Activated CD4-positive, alpha-beta T cell treated with anti-CD3 and anti-CD28 coated beads, Interleukin-2, amount 50 U/mL, for 16 hours (primary cell): Measurements from ENCODE around the gene UTP25.
"Not testable (repeated sequence)": the region's sequence is repeated elsewhere in the genome, so short reads cannot be mapped to it uniquely, and the experiment has no call there.

Experiments used
- DNase-seq: peaks from one replicate; pipeline ENCODE4 v3.0.0-alpha.2; 2020

UTP25 gene

GRCh38 chr1:209827384-209828262 lies at the start of gene UTP25:
UTP25 (plus strand) TSS chr1:209827972; CDS start chr1:209828064, 92 bp downstream.
- peak; percentile 96 for DNase-seq

GRCh38 chr1:209778102-209778501 lies 49.7 kb upstream of the UTP25 start:
- no peak for DNase-seq

- DNase-seq = no peak
Observed at GRCh38 chr1:209780268-209780667, 47.5 kb upstream of the UTP25 start.

- no peak for DNase-seq
Observed at GRCh38 chr1:209783386-209783785, 44.4 kb upstream of the UTP25 start.

GRCh38 chr1:209784265-209785169 lies 43.3 kb upstream of the UTP25 start, which contains the start of gene C1orf74:
C1orf74 (minus strand) TSS chr1:209784559; CDS start chr1:209783634, 925 bp downstream.
- peak; percentile 99 for DNase-seq

- DNase-seq = no peak
Observed at GRCh38 chr1:209785592-209785991, 42.2 kb upstream of the UTP25 start.

GRCh38 chr1:209786146-209786545 lies 41.6 kb upstream of the UTP25 start:
- no peak for DNase-seq

- no peak for DNase-seq
Observed at GRCh38 chr1:209787551-209787950, 40.2 kb upstream of the UTP25 start.

- peak; percentile 44 for DNase-seq
Observed at GRCh38 chr1:209789245-209789644, 38.5 kb upstream of the UTP25 start.

- no peak for DNase-seq
Observed at GRCh38 chr1:209790286-209791193, 37.2 kb upstream of the UTP25 start.

GRCh38 chr1:209791920-209792319 lies 35.9 kb upstream of the UTP25 start:
- DNase-seq = no peak

- DNase-seq = not testable (repeated sequence)
Observed at GRCh38 chr1:209793711-209794110, 34.1 kb upstream of the UTP25 start.

- DNase-seq = no peak
Observed at GRCh38 chr1:209797978-209798639, 29.7 kb upstream of the UTP25 start.

- no peak for DNase-seq
Observed at GRCh38 chr1:209800984-209801834, 26.6 kb upstream of the UTP25 start.

- no peak for DNase-seq
Observed at GRCh38 chr1:209802117-209802779, 25.5 kb upstream of the UTP25 start.

- DNase-seq = no peak
Observed at GRCh38 chr1:209802780-209803152, 25.0 kb upstream of the UTP25 start.

- no peak for DNase-seq
Observed at GRCh38 chr1:209803568-209803967, 24.2 kb upstream of the UTP25 start.

GRCh38 chr1:209805341-209805781 lies 22.4 kb upstream of the UTP25 start:
- no peak for DNase-seq

GRCh38 chr1:209805875-209806760 lies 21.7 kb upstream of the UTP25 start, which contains the start of gene IRF6:
IRF6 (minus strand) TSS chr1:209806142; CDS start chr1:209801413, 4,729 bp downstream.
- no peak for DNase-seq
